ENCODE measurements around the gene APOBEC3A. TPM values are rescaled to one million over a fixed set of nuclear protein-coding genes. Genes with fewer than 3 reads are reported as not detected.

The APOBEC3A gene
- total and polyA plus RNA-seq, 2 experiments from 2014 or later: not detected

- H3K4me3 ChIP-seq: no peak overlapping the region
- H3K9me3 ChIP-seq (ENCODE audit: low read depth): no peaks in the 10 kb centered on the region
- WGBS (ENCODE audit: low lambda C conversion rate, missing lambda C conversion rate): 76% methylated on average over 15 of the region's 15 CpGs
- no peaks in the 10 kb centered on the region for H4K20me1 ChIP-seq (ENCODE audit: insufficient read depth, poor library complexity, severe bottlenecking)
- H3K79me2 ChIP-seq: peaks cover 11% of the 10 kb centered on the region
- no peak overlapping the region for H2AFZ ChIP-seq
- peaks cover 24% of the 10 kb centered on the region for H3K4me1 ChIP-seq (ENCODE audit: insufficient read depth)
- H3K9me2 ChIP-seq (replicated peaks; ENCODE audit: insufficient read depth): no peaks in the 10 kb centered on the region
- no peak for DNase-seq (ENCODE audit: low spot score)
- no peaks in the 10 kb centered on the region for H3K27me3 ChIP-seq
- H3K36me3 ChIP-seq (replicated peaks; ENCODE audit: insufficient read depth, low read depth): no peaks in the 10 kb centered on the region
- TF ChIP-seq EZH2 (IDR thresholded peaks at IDR 0.05; ENCODE audit: borderline replicate concordance) (no peak), EZH2phosphoT487 (IDR thresholded peaks at IDR 0.05; ENCODE audit: low read depth, severe bottlenecking, unreplicated experiment) (no peak)
- TF ChIP-seq, protein P1, sequence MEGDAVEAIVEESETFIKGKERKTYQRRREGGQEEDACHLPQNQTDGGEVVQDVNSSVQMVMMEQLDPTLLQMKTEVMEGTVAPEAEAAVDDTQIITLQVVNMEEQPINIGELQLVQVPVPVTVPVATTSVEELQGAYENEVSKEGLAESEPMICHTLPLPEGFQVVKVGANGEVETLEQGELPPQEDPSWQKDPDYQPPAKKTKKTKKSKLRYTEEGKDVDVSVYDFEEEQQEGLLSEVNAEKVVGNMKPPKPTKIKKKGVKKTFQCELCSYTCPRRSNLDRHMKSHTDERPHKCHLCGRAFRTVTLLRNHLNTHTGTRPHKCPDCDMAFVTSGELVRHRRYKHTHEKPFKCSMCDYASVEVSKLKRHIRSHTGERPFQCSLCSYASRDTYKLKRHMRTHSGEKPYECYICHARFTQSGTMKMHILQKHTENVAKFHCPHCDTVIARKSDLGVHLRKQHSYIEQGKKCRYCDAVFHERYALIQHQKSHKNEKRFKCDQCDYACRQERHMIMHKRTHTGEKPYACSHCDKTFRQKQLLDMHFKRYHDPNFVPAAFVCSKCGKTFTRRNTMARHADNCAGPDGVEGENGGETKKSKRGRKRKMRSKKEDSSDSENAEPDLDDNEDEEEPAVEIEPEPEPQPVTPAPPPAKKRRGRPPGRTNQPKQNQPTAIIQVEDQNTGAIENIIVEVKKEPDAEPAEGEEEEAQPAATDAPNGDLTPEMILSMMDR (IDR thresholded peaks at IDR 0.05; ENCODE audit: poor library complexity): no peak
- no peak overlapping the region for H3K27ac ChIP-seq
- H3K4me2 ChIP-seq: no peak overlapping the region
Measured at GRCh38 chr22:39010946-39011345, 53.5 kb downstream of the APOBEC3A start.

Other genes with a start within 250 kb of the APOBEC3A start
- gene SUN2, start 201.6 kb upstream of the APOBEC3A start, total RNA-seq: 52.4 and 56.1 TPM in 2 replicates
- 55.9 and 70.8 TPM in 2 replicates for gene SUN2, start 201.6 kb upstream of the APOBEC3A start, polyA plus RNA-seq
- gene DNAL4, start 163.5 kb upstream of the APOBEC3A start, total RNA-seq: 11.9 and 15.5 TPM in 2 replicates
- 19.3 and 21.5 TPM in 2 replicates for gene DNAL4, start 163.5 kb upstream of the APOBEC3A start, polyA plus RNA-seq
- 3.1 and 3.8 TPM in 2 replicates for gene NPTXR, start 113.6 kb upstream of the APOBEC3A start, total RNA-seq
- 3.3 TPM in 2 replicates for gene NPTXR, start 113.6 kb upstream of the APOBEC3A start, polyA plus RNA-seq
- 30.7 and 42.9 TPM in 2 replicates for gene CBX6, start 85.4 kb upstream of the APOBEC3A start, total RNA-seq
- gene CBX6, start 85.4 kb upstream of the APOBEC3A start, polyA plus RNA-seq: 40.6 and 45.4 TPM in 2 replicates
- 2.2 TPM in 2 replicates for gene APOBEC3B, start 24.7 kb downstream of the APOBEC3A start, total RNA-seq
- gene APOBEC3B, start 24.7 kb downstream of the APOBEC3A start, polyA plus RNA-seq: 10.5 and 11.0 TPM in 2 replicates
- gene APOBEC3C, start 56.6 kb downstream of the APOBEC3A start, total RNA-seq: 7.4 and 8.0 TPM in 2 replicates
- 36.8 and 56.7 TPM in 2 replicates for gene APOBEC3C, start 56.6 kb downstream of the APOBEC3A start, polyA plus RNA-seq
- 1.4 and 1.5 TPM in 2 replicates for gene APOBEC3D, start 63.5 kb downstream of the APOBEC3A start, total RNA-seq
- 1.4 and 1.5 TPM in 2 replicates for gene APOBEC3D, start 63.5 kb downstream of the APOBEC3A start, polyA plus RNA-seq
- gene APOBEC3F, start 83.3 kb downstream of the APOBEC3A start, total RNA-seq: 1.2 and 4.7 TPM in 2 replicates
- gene APOBEC3F, start 83.3 kb downstream of the APOBEC3A start, polyA plus RNA-seq: 8.8 and 10.0 TPM in 2 replicates
- gene APOBEC3G, start 119.7 kb downstream of the APOBEC3A start, total RNA-seq: 4.6 and 4.8 TPM in 2 replicates
- gene APOBEC3G, start 119.7 kb downstream of the APOBEC3A start, polyA plus RNA-seq: 1.2 and 1.3 TPM in 2 replicates
- not detected in 2 replicates for gene APOBEC3H, start 139.6 kb downstream of the APOBEC3A start, total RNA-seq
- not detected in 2 replicates for gene APOBEC3H, start 139.6 kb downstream of the APOBEC3A start, polyA plus RNA-seq
- gene CBX7, start 195.1 kb downstream of the APOBEC3A start, total RNA-seq: 3.2 and 9.6 TPM in 2 replicates
- gene CBX7, start 195.1 kb downstream of the APOBEC3A start, polyA plus RNA-seq: 4.2 and 9.5 TPM in 2 replicates

All from hepatocyte (in vitro differentiated cells).